Panc1 (cell line): Measurements from ENCODE around the gene WASF1. TPM values are rescaled to one million over a fixed set of nuclear protein-coding genes. Genes with fewer than 3 reads are reported as not detected.

Source experiments
- ATAC-seq: fragments of 200-7000 bp; cut with Tn5 transposase; 2 replicates; pipeline ENCODE4 v1.9.1; 2020; ENCODE audit warnings: mild to moderate bottlenecking, moderate library complexity
- BruUV-seq: library from RNA; stranded (reverse); fragments of 400-500 nt; replicated peaks from 2 replicates; lab custom pipeline; 2021; lab: Mats Ljungman, UMichigan
- CTCF ChIA-PET: fragments of 300-600 bp; sonication (Branson Sonifier 250); formaldehyde crosslinking; loops from one replicate; lab custom pipeline; 2022; ENCODE audit warnings: antibody characterized with exemption; lab: Charles Lee
- POLR2A ChIA-PET: fragments of 300-600 bp; sonication (Branson Sonifier 250); formaldehyde crosslinking; loops from one replicate; lab custom pipeline; 2022; ENCODE audit warnings: antibody characterized with exemption; lab: Charles Lee
- DNase-seq: peaks from one replicate; pipeline ENCODE4 v3.0.0-alpha.2; 2010; ENCODE audit warnings: low read depth, low spot score
- H3K27ac ChIP-seq: 2 replicates; pipeline ENCODE4 v1.5.1; 2011; ENCODE audit warnings: mild to moderate bottlenecking, low read length, inconsistent platforms
- H3K27me3 ChIP-seq: fragments of 200-500 bp; sonication (Bioruptor generic); 2 replicates; pipeline ENCODE4 v1.6.0; 2014; ENCODE audit warnings: low read length, inconsistent platforms; ENCODE audit not compliant: control insufficient read depth, insufficient read depth
- H3K36me3 ChIP-seq: fragments of 200-500 bp; sonication (Bioruptor generic); 2 replicates; pipeline ENCODE4 v1.5.1; 2014; ENCODE audit warnings: inconsistent platforms, mild to moderate bottlenecking, low read length, moderate library complexity; ENCODE audit not compliant: control insufficient read depth, insufficient read depth
- H3K4me1 ChIP-seq: 2 replicates; pipeline ENCODE4 v1.5.1; 2011; ENCODE audit warnings: inconsistent platforms, mild to moderate bottlenecking, low read length, moderate library complexity; ENCODE audit not compliant: control insufficient read depth, insufficient read depth
- H3K4me3 ChIP-seq, 2 experiments: 2 replicates each; pipeline ENCODE4 v1.5.1; 2011 to 2012; ENCODE audit warnings: low read depth in 2 of 2, low read length in 2 of 2, mild to moderate bottlenecking in 2 of 2, inconsistent platforms in 1 of 2, moderate library complexity in 1 of 2
- H3K9me3 ChIP-seq: fragments of 200-500 bp; sonication (Bioruptor generic); 2 replicates; pipeline ENCODE4 v1.5.1; 2014; ENCODE audit warnings: low read depth, mild to moderate bottlenecking, inconsistent platforms, low read length, moderate library complexity; ENCODE audit not compliant: control insufficient read depth, insufficient read depth
- POLR2AphosphoS5 ChIP-seq: IDR thresholded peaks from 2 replicates; pipeline ENCODE4 v1.6.1; 2012; ENCODE audit warnings: mild to moderate bottlenecking, low read depth, low read length, moderate library complexity
- REST ChIP-seq, 2 experiments: IDR thresholded peaks; 2 replicates each; pipeline ENCODE4 v1.6.1; 2011 to 2012; ENCODE audit warnings: low read depth in 2 of 2, control low read depth in 1 of 2, low read length in 1 of 2, mild to moderate bottlenecking in 1 of 2, moderate library complexity in 1 of 2; ENCODE audit not compliant: insufficient read depth in 1 of 2
- SIN3A ChIP-seq: IDR thresholded peaks from 2 replicates; pipeline ENCODE4 v1.6.1; 2012; ENCODE audit warnings: low read depth, mild to moderate bottlenecking, low read length, moderate library complexity, borderline replicate concordance; ENCODE audit not compliant: insufficient read depth
- TCF7L2 ChIP-seq: IDR thresholded peaks from 2 replicates; pipeline ENCODE4 v1.6.1; 2011; ENCODE audit warnings: mild to moderate bottlenecking, low read depth, low read length, inconsistent platforms
- in situ Hi-C: cut with HindIII; loops from 2 replicates; pipeline ENCODE4 v1.10.0; 2016; ENCODE audit warnings: low sequenced_read_pairs, low pct_unique_long_range_greater_than_20kb
- intact Hi-C: fragments of 100-400 bp; cut with micrococcal nuclease; formaldehyde crosslinking; loops from one replicate; pipeline ENCODE4 v1.10.0; 2022; ENCODE audit not compliant: unreplicated experiment
- total RNA-seq: library from RNA; stranded (reverse); gene quantifications from one replicate; pipeline ENCODE4 v1.2.1, GENCODE V29; 2021; ENCODE audit not compliant: unreplicated experiment
- TF ChIP-seq, protein P1 (sequence below): fragments of 450-650 bp; IDR thresholded peaks from 2 replicates; pipeline ENCODE4 v1.5.1; 2017; ENCODE audit warnings: mild to moderate bottlenecking

The WASF1 gene
- total RNA-seq, 1 experiment from 2014 or later = 63.9 TPM

DNA sequence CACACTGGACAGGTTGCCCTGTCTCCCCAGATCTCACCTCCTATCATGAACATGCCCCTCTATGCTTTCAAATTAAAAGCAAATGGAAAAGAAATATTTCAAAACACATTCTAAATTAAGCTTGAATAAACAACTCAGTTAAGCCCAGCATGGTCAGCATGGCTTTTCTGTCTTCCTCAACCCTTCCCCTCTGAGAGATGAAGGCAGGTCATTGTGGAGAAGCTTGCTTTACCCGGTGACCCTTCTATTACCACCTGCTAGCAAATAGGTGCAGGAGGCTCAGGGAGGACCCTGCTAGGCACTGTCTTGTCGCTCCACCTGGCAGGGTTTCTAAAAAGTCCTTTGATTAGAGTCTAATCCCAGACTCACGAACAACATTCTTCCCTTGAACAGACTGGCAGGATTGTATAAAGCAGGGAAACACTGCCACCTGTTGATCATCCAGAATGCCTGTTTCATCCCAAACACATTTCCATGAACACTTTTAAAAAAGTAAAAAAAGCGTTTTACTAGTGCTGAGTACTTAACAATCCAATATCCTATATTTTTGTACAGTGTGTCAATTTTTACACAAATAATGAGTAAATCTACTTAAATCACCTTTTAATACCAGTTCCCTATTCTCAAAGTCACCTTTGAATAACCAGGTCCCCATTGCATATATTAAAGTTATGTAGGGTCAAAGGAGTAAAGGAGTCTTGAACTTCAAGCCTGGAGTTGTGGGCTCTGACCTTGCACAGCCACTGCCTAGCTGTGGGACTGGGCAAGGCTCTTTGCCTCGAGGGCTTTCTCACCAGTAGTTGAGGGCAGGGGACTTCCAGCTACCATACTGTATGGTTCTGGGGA is 125.9 kb downstream of the WASF1 start:
- DNase-seq (peak; percentile 28), ATAC-seq (peak; percentile 80)
- no TSS peak for BruUV-seq
- Histone ChIP-seq H3K4me1 (no peaks in the 10 kb centered on the region), H3K36me3 (no peaks in the 10 kb centered on the region), H3K9me3 (no peaks in the 10 kb centered on the region), H3K27me3 (peaks cover 65% of the 10 kb centered on the region), H3K4me3 (no peak overlapping the region), H3K27ac (no peak overlapping the region)
- in situ Hi-C loops (loop anchor here (25.0 kb wide), 1 partner anchor 341 kb away; no protein-coding TSS in a partner anchor), intact Hi-C loops (loop anchor here (5.0 kb wide), 1 partner anchor 339 kb away; no protein-coding TSS in a partner anchor)
- ChIA-PET CTCF (interaction anchor here (0.9 to 1.0 kb wide), 2 partner anchors 14 kb away, joined by 4 to 5 read pairs; no protein-coding TSS in a partner anchor), POLR2A (no interaction called here)
- TF ChIP-seq REST (IDR thresholded peaks at IDR 0.05; ENCODE audit: insufficient read depth in 1 of 2, low read depth in 2 of 2, low read length in 1 of 2) = no peak
- TF ChIP-seq, protein P1, sequence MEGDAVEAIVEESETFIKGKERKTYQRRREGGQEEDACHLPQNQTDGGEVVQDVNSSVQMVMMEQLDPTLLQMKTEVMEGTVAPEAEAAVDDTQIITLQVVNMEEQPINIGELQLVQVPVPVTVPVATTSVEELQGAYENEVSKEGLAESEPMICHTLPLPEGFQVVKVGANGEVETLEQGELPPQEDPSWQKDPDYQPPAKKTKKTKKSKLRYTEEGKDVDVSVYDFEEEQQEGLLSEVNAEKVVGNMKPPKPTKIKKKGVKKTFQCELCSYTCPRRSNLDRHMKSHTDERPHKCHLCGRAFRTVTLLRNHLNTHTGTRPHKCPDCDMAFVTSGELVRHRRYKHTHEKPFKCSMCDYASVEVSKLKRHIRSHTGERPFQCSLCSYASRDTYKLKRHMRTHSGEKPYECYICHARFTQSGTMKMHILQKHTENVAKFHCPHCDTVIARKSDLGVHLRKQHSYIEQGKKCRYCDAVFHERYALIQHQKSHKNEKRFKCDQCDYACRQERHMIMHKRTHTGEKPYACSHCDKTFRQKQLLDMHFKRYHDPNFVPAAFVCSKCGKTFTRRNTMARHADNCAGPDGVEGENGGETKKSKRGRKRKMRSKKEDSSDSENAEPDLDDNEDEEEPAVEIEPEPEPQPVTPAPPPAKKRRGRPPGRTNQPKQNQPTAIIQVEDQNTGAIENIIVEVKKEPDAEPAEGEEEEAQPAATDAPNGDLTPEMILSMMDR = peak; percentile 90

DNA sequence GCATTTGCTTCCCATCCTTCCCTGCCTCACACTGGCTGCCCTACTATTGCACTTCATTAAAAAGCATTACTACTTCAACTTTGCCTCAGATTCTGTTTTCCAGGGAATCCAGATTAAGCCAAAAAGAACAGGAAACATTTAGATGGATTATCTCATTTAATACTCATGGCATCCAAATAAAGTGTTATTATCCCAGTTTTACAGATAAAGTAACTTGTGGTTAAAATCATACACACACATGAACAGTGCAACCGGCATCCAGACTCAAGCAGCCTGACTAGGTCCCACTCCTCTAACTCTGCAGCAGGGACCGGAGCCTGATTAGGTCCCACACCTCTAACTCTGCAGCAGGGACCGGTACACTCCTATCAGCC is 129.0 kb downstream of the WASF1 start:
- intact Hi-C loops (loop anchor here (5.0 kb wide), 1 partner anchor 342 kb away; no protein-coding TSS in a partner anchor), in situ Hi-C loops (loop anchor here (25.0 kb wide), 1 partner anchor 338 kb away; no protein-coding TSS in a partner anchor)
- Histone ChIP-seq H3K9me3 (no peaks in the 10 kb centered on the region; the same call in 1 of the 2 replicates), H3K36me3 (no peaks in the 10 kb centered on the region), H3K4me1 (no peaks in the 10 kb centered on the region), H3K4me3 (no peak overlapping the region), H3K27ac (no peak overlapping the region), H3K27me3 (peaks cover 46% of the 10 kb centered on the region)
- ATAC-seq (no peak), DNase-seq (no peak)
- TF ChIP-seq REST (IDR thresholded peaks at IDR 0.05; ENCODE audit: insufficient read depth in 1 of 2, low read depth in 2 of 2, low read length in 1 of 2) = no peak
- TF ChIP-seq TCF7L2 = no peak
- TF ChIP-seq, protein P1 = no peak
- no peak for TF ChIP-seq POLR2AphosphoS5
- no peak for TF ChIP-seq SIN3A
- ChIA-PET CTCF (interaction anchor here (1.5 kb wide), 1 partner anchor 11 kb away, joined by 12 read pairs; no protein-coding TSS in a partner anchor), POLR2A (no interaction called here)
- no TSS peak for BruUV-seq
